Left cardiac atrium (tissue), 4 donors: Measurements from ENCODE around the gene ATP2C2. TPM values are rescaled to one million over a fixed set of nuclear protein-coding genes. Genes with fewer than 3 reads are reported as not detected.

ENCODE experiments used
- ATAC-seq, 2 donors: fragments of 200-7000 bp; cut with Tn5 transposase; one replicate each; pipeline ENCODE4 v1.9.1; 2020; ENCODE audit warnings: mild to moderate bottlenecking in 2 of 2, moderate library complexity in 2 of 2
- DNase-seq: peaks from one replicate; pipeline ENCODE4 v3.0.0-alpha.2; 2020
- intact Hi-C, 2 donors: fragments of 100-400 bp; cut with DNase I; formaldehyde crosslinking; loops; one replicate each; pipeline versions ENCODE4 v1.14.1 to v1.15.1; 2022 to 2023
- total RNA-seq, 2 donors: library from RNA; stranded (reverse); fragmentation: NEBNext Ultra II Directional; extraction: Animal tissue kit (Norgen Biotek cat#: 25700); gene quantifications; one replicate each; pipeline ENCODE4 v1.2.1, GENCODE V29; 2021
- donor health status: DM: no; HTN: yes; CAD: no.
- donor health status: DM: no; HTN: yes; CAD: no; lungs with severe emphysema.
- donor health status: DM: yes; HTN: yes; CAD: no.
- donor health status: Dilated cardiomyopathy.

ATP2C2 gene
- total RNA-seq, 2 donors from 2014 or later: not detected

DNA sequence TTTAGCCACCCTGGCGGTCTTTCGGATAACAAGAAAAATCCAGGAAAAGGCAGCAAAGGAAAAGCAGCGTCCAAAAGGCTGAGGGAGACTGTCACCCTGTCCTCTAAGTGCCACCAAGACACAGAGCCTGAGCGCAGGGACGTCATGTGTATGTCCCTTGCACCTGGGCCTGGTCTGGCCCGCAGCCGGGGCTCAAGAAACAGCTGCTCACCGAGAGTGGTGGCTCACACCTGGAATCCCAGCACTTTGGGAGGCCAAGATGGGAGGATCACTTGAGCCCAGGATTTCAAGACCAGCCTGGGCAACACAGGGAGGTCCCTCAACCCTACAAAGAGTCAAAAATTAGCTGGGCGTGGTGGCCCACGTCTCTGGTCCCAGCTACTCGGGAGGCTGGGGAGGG, 145.3 kb downstream of the ATP2C2 start:
- ATAC-seq: no peak
- intact Hi-C loops: loop anchor here (1.0 to 10.0 kb wide), 3 partner anchors 109 to 214 kb away; no protein-coding TSS in a partner anchor
- no peak for DNase-seq

Other genes starting within 250 kb of the ATP2C2 start
- 10 to 100 TPM; 21.6 to 34.1 TPM for gene HSDL1, start 223.4 kb upstream of the ATP2C2 start, total RNA-seq
- not detected for gene DNAAF1, start 223.2 kb upstream of the ATP2C2 start, total RNA-seq
- 10 to 100 TPM; 27.9 to 33.6 TPM for gene TAF1C, start 181.5 kb upstream of the ATP2C2 start, total RNA-seq
- gene ADAD2, start 177.4 kb upstream of the ATP2C2 start, total RNA-seq: under 1 TPM in 1 of 2 donors, not detected in 1; 0.59 TPM
- not detected for gene KCNG4, start 128.5 kb upstream of the ATP2C2 start, total RNA-seq
- gene WFDC1, start 73.7 kb upstream of the ATP2C2 start, total RNA-seq: 1 to 10 TPM; 1.9 to 2.5 TPM
- gene MEAK7, start 136.1 kb downstream of the ATP2C2 start, total RNA-seq: 1 to 10 TPM; 5.2 to 6.7 TPM
- gene COTL1, start 249.5 kb downstream of the ATP2C2 start, total RNA-seq: 10 to 100 TPM; 37.3 to 43.9 TPM